ENCODE measurements around the gene MEGF6.

MEGF6 gene

GRCh38 chr1:3472088-3472850 is 139.0 kb downstream of the MEGF6 start:
- Histone ChIP-seq H3K4me1 (ENCODE audit: control insufficient read depth, low read length) (no peaks in the 10 kb centered on the region), H3K4me2 (ENCODE audit: low read length) (no peak overlapping the region), H3F3A (ENCODE audit: control insufficient read depth, insufficient read depth) (no peaks in the 10 kb centered on the region)

GRCh38 chr1:3471356-3472087 is 139.8 kb downstream of the MEGF6 start:
- Histone ChIP-seq H3K9me3 (ENCODE audit: control insufficient read depth, insufficient read depth, low read length) (no peaks in the 10 kb centered on the region), H3K79me2 (ENCODE audit: control insufficient read depth, low read length) (no peaks in the 10 kb centered on the region), H3K27me3 (ENCODE audit: control insufficient read depth, low read length) (no peaks in the 10 kb centered on the region), H3K27ac (ENCODE audit: low read depth, low read length) (no peak overlapping the region), H4K20me1 (ENCODE audit: control insufficient read depth, insufficient read depth, low read depth, low read length) (no peaks in the 10 kb centered on the region), H3F3A (ENCODE audit: control insufficient read depth, insufficient read depth) (no peaks in the 10 kb centered on the region), H3K9me2 (replicated peaks; ENCODE audit: control insufficient read depth, low read length) (no peaks in the 10 kb centered on the region), H3K4me3 (ENCODE audit: low read length) (no peak overlapping the region), H3K4me2 (ENCODE audit: low read length) (no peak overlapping the region), H3K36me3 (ENCODE audit: control insufficient read depth, low read length) (no peaks in the 10 kb centered on the region), H3K4me1 (ENCODE audit: control insufficient read depth, low read length) (no peaks in the 10 kb centered on the region)
- TF ChIP-seq CTCF (IDR thresholded peaks at IDR 0.05; ENCODE audit: low read depth, low read length, poor library complexity, severe bottlenecking), result no peak
- no peak for TF ChIP-seq EZH2phosphoT487 (IDR thresholded peaks at IDR 0.05; ENCODE audit: borderline replicate concordance, low read length)

More at GRCh38 chr1:3472088-3472850, 139.0 kb downstream of the MEGF6 start:
- Histone ChIP-seq H3K36me3 (ENCODE audit: control insufficient read depth, low read length) (no peaks in the 10 kb centered on the region), H3K9me3 (ENCODE audit: control insufficient read depth, insufficient read depth, low read length) (no peaks in the 10 kb centered on the region), H3K27me3 (ENCODE audit: control insufficient read depth, low read length) (no peaks in the 10 kb centered on the region), H3K27ac (ENCODE audit: low read depth, low read length) (no peak overlapping the region), H3K9me2 (replicated peaks; ENCODE audit: control insufficient read depth, low read length) (no peaks in the 10 kb centered on the region), H3K79me2 (ENCODE audit: control insufficient read depth, low read length) (no peaks in the 10 kb centered on the region), H3K4me3 (ENCODE audit: low read length) (no peak overlapping the region), H4K20me1 (ENCODE audit: control insufficient read depth, insufficient read depth, low read depth, low read length) (no peaks in the 10 kb centered on the region)
- TF ChIP-seq CTCF (IDR thresholded peaks at IDR 0.05; ENCODE audit: low read depth, low read length, poor library complexity, severe bottlenecking), result no peak

GRCh38 chr1:3470650-3471355 is 140.5 kb downstream of the MEGF6 start:
- H3K27ac ChIP-seq (ENCODE audit: low read depth, low read length), result no peak overlapping the region
- no peaks in the 10 kb centered on the region for H3K9me3 ChIP-seq (ENCODE audit: control insufficient read depth, insufficient read depth, low read length)
- no peaks in the 10 kb centered on the region for H3K9me2 ChIP-seq (replicated peaks; ENCODE audit: control insufficient read depth, low read length)
- no peaks in the 10 kb centered on the region for H3K36me3 ChIP-seq (ENCODE audit: control insufficient read depth, low read length)
- no peak overlapping the region for H3K4me3 ChIP-seq (ENCODE audit: low read length)
- H3F3A ChIP-seq (ENCODE audit: control insufficient read depth, insufficient read depth), result no peaks in the 10 kb centered on the region
- no peaks in the 10 kb centered on the region for H3K27me3 ChIP-seq (ENCODE audit: control insufficient read depth, low read length)
- TF ChIP-seq EZH2phosphoT487 (IDR thresholded peaks at IDR 0.05; ENCODE audit: borderline replicate concordance, low read length), result no peak
- no peak for TF ChIP-seq CTCF (IDR thresholded peaks at IDR 0.05; ENCODE audit: low read depth, low read length, poor library complexity, severe bottlenecking)
- no peaks in the 10 kb centered on the region for H3K79me2 ChIP-seq (ENCODE audit: control insufficient read depth, low read length)
- no peaks in the 10 kb centered on the region for H3K4me1 ChIP-seq (ENCODE audit: control insufficient read depth, low read length)
- H4K20me1 ChIP-seq (ENCODE audit: control insufficient read depth, insufficient read depth, low read depth, low read length), result no peaks in the 10 kb centered on the region
- H3K4me2 ChIP-seq (ENCODE audit: low read length), result no peak overlapping the region
